ENCODE data around the gene ZNF782.
"Not testable (repeated sequence)": the region's sequence is repeated elsewhere in the genome, so short reads cannot be mapped to it uniquely, and the experiment has no call there.

ZNF782 gene

GRCh38 chr9:96853781-96854650 is at the start of gene ZNF782:
Gene ZNF782 (minus strand): TSS chr9:96854514. CDS start chr9:96851961, 2,553 bp downstream.
- Histone ChIP-seq H3K27ac (peak within 1 kb of the TSS in 20 of 21 experiments; percentile 44 to 94 (median 78)), H3K4me3 (peak within 1 kb of the TSS; percentile 48 to 88 (median 72))

GRCh38 chr9:96900010-96900409 is 45.7 kb upstream of the ZNF782 start:
- H3K27ac ChIP-seq, H3K4me3 ChIP-seq: not testable (repeated sequence)

- Histone ChIP-seq H3K4me3 (no peak overlapping the region), H3K27ac (no peak overlapping the region)
Observed at GRCh38 chr9:96892131-96892530, 37.8 kb upstream of the ZNF782 start.

GRCh38 chr9:96888591-96888990 is 34.3 kb upstream of the ZNF782 start:
- Histone ChIP-seq H3K27ac (no peak overlapping the region), H3K4me3 (no peak overlapping the region)

GRCh38 chr9:96885424-96885823 is 31.1 kb upstream of the ZNF782 start:
- Histone ChIP-seq H3K4me3 (no peak overlapping the region), H3K27ac (no peak overlapping the region)

- Histone ChIP-seq H3K27ac (peak overlapping the region in 1 of 21 experiments; percentile 54), H3K4me3 (no peak overlapping the region)
Observed at GRCh38 chr9:96884443-96884842, 30.1 kb upstream of the ZNF782 start.

GRCh38 chr9:96883922-96884321 is 29.6 kb upstream of the ZNF782 start:
- peak overlapping the region in 2 of 21 experiments; percentile 54 to 62 for H3K27ac ChIP-seq

GRCh38 chr9:96877269-96877668 is 23.0 kb upstream of the ZNF782 start:
- no peak overlapping the region for H3K27ac ChIP-seq
- no peak overlapping the region for H3K4me3 ChIP-seq

More at GRCh38 chr9:96883922-96884321, 29.6 kb upstream of the ZNF782 start:
- H3K4me3 ChIP-seq, result no peak overlapping the region

- peak overlapping the region in 20 of 21 experiments; percentile 0 to 88 (median 76) for H3K27ac ChIP-seq
- H3K4me3 ChIP-seq, result peak overlapping the region; percentile 31 to 54 (median 41)
Observed at GRCh38 chr9:96875461-96876142, 21.3 kb upstream of the ZNF782 start.

GRCh38 chr9:96874947-96875460 is 20.7 kb upstream of the ZNF782 start:
- peak overlapping the region in 19 of 21 experiments; percentile 43 to 88 (median 76) for H3K27ac ChIP-seq
- H3K4me3 ChIP-seq, result peak overlapping the region; percentile 31 to 54 (median 41)

- Histone ChIP-seq H3K4me3 (no peak overlapping the region), H3K27ac (peak overlapping the region in 8 of 21 experiments; percentile 3 to 88 (median 52))
Observed at GRCh38 chr9:96874201-96874785, 20.0 kb upstream of the ZNF782 start.

- no peak overlapping the region for H3K27ac ChIP-seq
- no peak overlapping the region for H3K4me3 ChIP-seq
Observed at GRCh38 chr9:96871176-96871575, 16.9 kb upstream of the ZNF782 start.

GRCh38 chr9:96868709-96869108 is 14.4 kb upstream of the ZNF782 start:
- Histone ChIP-seq H3K4me3 (no peak overlapping the region), H3K27ac (no peak overlapping the region)

GRCh38 chr9:96867079-96867804 is 12.9 kb upstream of the ZNF782 start:
- no peak overlapping the region for H3K4me3 ChIP-seq
- H3K27ac ChIP-seq, result no peak overlapping the region

GRCh38 chr9:96865240-96865639 is 10.9 kb upstream of the ZNF782 start:
- not testable (repeated sequence) for H3K4me3 ChIP-seq, H3K27ac ChIP-seq

GRCh38 chr9:96859461-96860198 is 5.3 kb upstream of the ZNF782 start:
- Histone ChIP-seq H3K27ac (peak overlapping the region in 2 of 21 experiments; percentile 14 to 26), H3K4me3 (no peak overlapping the region)

GRCh38 chr9:96858670-96859069 is 4.4 kb upstream of the ZNF782 start:
- H3K4me3 ChIP-seq, result no peak overlapping the region
- no peak overlapping the region for H3K27ac ChIP-seq

GRCh38 chr9:96858018-96858573 is 3.8 kb upstream of the ZNF782 start:
- Histone ChIP-seq H3K4me3 (no peak overlapping the region), H3K27ac (no peak overlapping the region)

Data from skin epidermis (tissue), 12 donors.